ENCODE measurements around the gene RTN4. TPM values are rescaled to one million over a fixed set of nuclear protein-coding genes. Genes with fewer than 3 reads are reported as not detected.
A peak's percentile ranks its signal among the peaks of the same experiment; 100 is the strongest.

The RTN4 gene
- total and polyA plus RNA-seq, 2 of the 4 experiments (the other 2 are of a cell fraction), result 77.8 to 588 TPM

DNA sequence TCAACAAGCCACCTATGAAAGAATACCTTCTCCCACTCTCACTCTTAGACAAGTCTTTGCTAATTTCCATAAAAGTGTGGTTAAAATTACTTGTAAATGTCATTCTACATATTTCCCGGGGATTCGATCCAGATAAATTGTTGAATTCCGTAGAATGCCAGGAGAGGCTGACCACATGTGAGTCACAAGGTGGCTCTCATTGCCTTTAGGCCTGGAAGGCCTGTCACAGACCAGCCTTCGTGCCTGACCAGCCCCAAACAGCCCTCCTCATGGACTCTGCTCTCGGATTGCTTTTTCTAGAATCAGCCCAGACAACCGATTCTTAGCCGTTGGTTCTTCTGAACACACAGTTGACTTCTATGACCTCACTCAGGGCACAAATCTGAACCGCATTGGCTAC, 86.0 kb downstream of the RTN4 start:
- dilution Hi-C loops (cut with HindIII; ENCODE audit: low sequenced_read_pairs, unreplicated experiment), result no loop called here
- H2AK5ac ChIP-seq (ENCODE audit: low read depth, low read length), result no peak overlapping the region
- peaks cover 18 to 47% of the 10 kb centered on the region in 2 experiments for H3K79me1 ChIP-seq (ENCODE audit: low read depth in 1 of 2, low read length in 2 of 2)
- 83% methylated on average over 5 of the region's 8 CpGs; no CpG with 5 or more reads in 1 of the 2 experiments for WGBS, 2 experiments (ENCODE audit: extremely low coverage in 2 of 2, insufficient read length in 1 of 2)
- intact Hi-C loops (cut with micrococcal nuclease), result no loop called here
- H4K8ac ChIP-seq (ENCODE audit: low read depth in 2 of 2, low read length in 2 of 2), result no peak overlapping the region
- no peak overlapping the region for H2AK9ac ChIP-seq (replicated peaks; ENCODE audit: low read depth, low read length, poor library complexity)
- 0 out of 2 replicates have a peak overlapping the region, but pooled peaks have one; percentile 32 for H3K14ac ChIP-seq (replicated peaks; ENCODE audit: low read depth, low read length)
- H3K4me3 ChIP-seq (ENCODE audit: insufficient read depth, low read depth, low read length), result no peak overlapping the region
- H4K91ac ChIP-seq (ENCODE audit: insufficient read depth, low read depth, low read length), result no peak overlapping the region
- no peak overlapping the region for H3K23ac ChIP-seq (ENCODE audit: low read depth, low read length)
- no peak overlapping the region for H2AFZ ChIP-seq (replicated peaks; ENCODE audit: low read length, poor library complexity)
- no peak for TF ChIP-seq FOS (IDR thresholded peaks at IDR 0.05; ENCODE audit: low read depth, low read length)
- TF ChIP-seq, protein P1, sequence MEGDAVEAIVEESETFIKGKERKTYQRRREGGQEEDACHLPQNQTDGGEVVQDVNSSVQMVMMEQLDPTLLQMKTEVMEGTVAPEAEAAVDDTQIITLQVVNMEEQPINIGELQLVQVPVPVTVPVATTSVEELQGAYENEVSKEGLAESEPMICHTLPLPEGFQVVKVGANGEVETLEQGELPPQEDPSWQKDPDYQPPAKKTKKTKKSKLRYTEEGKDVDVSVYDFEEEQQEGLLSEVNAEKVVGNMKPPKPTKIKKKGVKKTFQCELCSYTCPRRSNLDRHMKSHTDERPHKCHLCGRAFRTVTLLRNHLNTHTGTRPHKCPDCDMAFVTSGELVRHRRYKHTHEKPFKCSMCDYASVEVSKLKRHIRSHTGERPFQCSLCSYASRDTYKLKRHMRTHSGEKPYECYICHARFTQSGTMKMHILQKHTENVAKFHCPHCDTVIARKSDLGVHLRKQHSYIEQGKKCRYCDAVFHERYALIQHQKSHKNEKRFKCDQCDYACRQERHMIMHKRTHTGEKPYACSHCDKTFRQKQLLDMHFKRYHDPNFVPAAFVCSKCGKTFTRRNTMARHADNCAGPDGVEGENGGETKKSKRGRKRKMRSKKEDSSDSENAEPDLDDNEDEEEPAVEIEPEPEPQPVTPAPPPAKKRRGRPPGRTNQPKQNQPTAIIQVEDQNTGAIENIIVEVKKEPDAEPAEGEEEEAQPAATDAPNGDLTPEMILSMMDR (conservative IDR thresholded peaks at IDR 0.05; ENCODE audit: low read depth, low read length), result no peak
- TF ChIP-seq MAZ (IDR thresholded peaks at IDR 0.05; ENCODE audit: borderline replicate concordance, low read depth, low read length), result no peak
- TF ChIP-seq POLR2A (IDR thresholded peaks at IDR 0.05; ENCODE audit: low read depth, low read length), result no peak
- no peak for TF ChIP-seq CHD1 (IDR thresholded peaks at IDR 0.05; ENCODE audit: low read depth, low read length)
- TF ChIP-seq, protein P2, sequence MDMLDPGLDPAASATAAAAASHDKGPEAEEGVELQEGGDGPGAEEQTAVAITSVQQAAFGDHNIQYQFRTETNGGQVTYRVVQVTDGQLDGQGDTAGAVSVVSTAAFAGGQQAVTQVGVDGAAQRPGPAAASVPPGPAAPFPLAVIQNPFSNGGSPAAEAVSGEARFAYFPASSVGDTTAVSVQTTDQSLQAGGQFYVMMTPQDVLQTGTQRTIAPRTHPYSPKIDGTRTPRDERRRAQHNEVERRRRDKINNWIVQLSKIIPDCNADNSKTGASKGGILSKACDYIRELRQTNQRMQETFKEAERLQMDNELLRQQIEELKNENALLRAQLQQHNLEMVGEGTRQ (IDR thresholded peaks at IDR 0.05; ENCODE audit: low read depth, low read length), result no peak
- no peak for TF ChIP-seq SMC3 (IDR thresholded peaks at IDR 0.05; ENCODE audit: low read depth, low read length)
- TF ChIP-seq RCOR1 (IDR thresholded peaks at IDR 0.05; ENCODE audit: insufficient replicate concordance, low read length), result no peak
- no peak for TF ChIP-seq CEBPB (IDR thresholded peaks at IDR 0.05; ENCODE audit: low read depth, low read length)
- TF ChIP-seq RAD21 (IDR thresholded peaks at IDR 0.05; ENCODE audit: low read length), result no peak
- TF ChIP-seq RFX5 (IDR thresholded peaks at IDR 0.05; ENCODE audit: low read depth, low read length), result no peak
- TF ChIP-seq MXI1 (IDR thresholded peaks at IDR 0.05; ENCODE audit: borderline replicate concordance, low read depth, low read length), result no peak
- TF ChIP-seq BHLHE40 (IDR thresholded peaks at IDR 0.05; ENCODE audit: low read depth, low read length), result no peak
- POLR2A ChIA-PET (ENCODE audit: unreplicated experiment), result no interaction called here
- no peak overlapping the region for H3K18ac ChIP-seq (ENCODE audit: low read depth, low read length)
- no peaks in the 10 kb centered on the region for H3K27me3 ChIP-seq (ENCODE audit: control insufficient read depth, insufficient read depth, low read length)
- no peak overlapping the region for H2BK120ac ChIP-seq (ENCODE audit: low read depth, low read length)
- no peak overlapping the region for H3K9ac ChIP-seq (ENCODE audit: low read depth, low read length)
- CTCF ChIA-PET, result no interaction called here
- DNase-seq (peak; percentile 60), ATAC-seq (ENCODE audit: low read depth) (no peak)
- peaks cover 14% of the 10 kb centered on the region for H3K36me3 ChIP-seq (ENCODE audit: control insufficient read depth, insufficient read depth, low read length)
- H4K20me1 ChIP-seq (ENCODE audit: insufficient read depth, low read length), result peaks cover 34% of the 10 kb centered on the region
- peaks cover 6% of the 10 kb centered on the region; the same call in 1 of the 2 replicates for H3K4me1 ChIP-seq (ENCODE audit: control insufficient read depth, insufficient read depth, low read length)
- H3K4me2 ChIP-seq (ENCODE audit: low read depth, low read length), result no peak overlapping the region
- in situ Hi-C loops (cut with MboI; ENCODE audit: low sequenced_read_pairs), result no loop called here
- no peak overlapping the region for H2BK15ac ChIP-seq (ENCODE audit: low read depth, low read length)
- no peaks in the 10 kb centered on the region for H3K9me3 ChIP-seq (ENCODE audit: control insufficient read depth, insufficient read depth, low read length)
- no peak overlapping the region for H3K56ac ChIP-seq (ENCODE audit: extremely low read depth, insufficient read depth, low read length)
- no peak overlapping the region for H2BK5ac ChIP-seq (ENCODE audit: low read depth, low read length, poor library complexity, severe bottlenecking)
- no peak overlapping the region for H3K4ac ChIP-seq (ENCODE audit: low read depth, low read length)
- peaks cover 27% of the 10 kb centered on the region for H3K9me1 ChIP-seq (ENCODE audit: insufficient read depth, low read length)
- H3K27ac ChIP-seq (ENCODE audit: insufficient read depth, low read length), result no peak overlapping the region
- H2BK20ac ChIP-seq (ENCODE audit: low read depth, low read length), result no peak overlapping the region
- BruUV-seq (replicated peaks), result no TSS peak
- no peak overlapping the region for H4K5ac ChIP-seq (ENCODE audit: low read depth, low read length)
